Coronary artery (tissue), 2 donors: ENCODE results near the gene NUDT14.

Source experiments
- DNase-seq: peaks from one replicate; pipeline ENCODE4 v3.0.0-alpha.2; 2017; ENCODE audit warnings: low spot score
- H3K27ac ChIP-seq, 2 donors: fragments of 200-600 bp; sonication (generic); one replicate each; pipeline ENCODE4 v1.5.1; 2016 to 2019
- H3K4me3 ChIP-seq: fragments of 200-600 bp; sonication (generic); 2 replicates; pipeline ENCODE4 v1.5.1; 2016; ENCODE audit warnings: mild to moderate bottlenecking, moderate library complexity
- TF ChIP-seq, protein P1 (sequence below): fragments of 200-600 bp; sonication (generic); IDR thresholded peaks from one replicate; pipeline ENCODE4 v1.5.1; 2019; ENCODE audit warnings: antibody characterized with exemption

The NUDT14 gene

DNA sequence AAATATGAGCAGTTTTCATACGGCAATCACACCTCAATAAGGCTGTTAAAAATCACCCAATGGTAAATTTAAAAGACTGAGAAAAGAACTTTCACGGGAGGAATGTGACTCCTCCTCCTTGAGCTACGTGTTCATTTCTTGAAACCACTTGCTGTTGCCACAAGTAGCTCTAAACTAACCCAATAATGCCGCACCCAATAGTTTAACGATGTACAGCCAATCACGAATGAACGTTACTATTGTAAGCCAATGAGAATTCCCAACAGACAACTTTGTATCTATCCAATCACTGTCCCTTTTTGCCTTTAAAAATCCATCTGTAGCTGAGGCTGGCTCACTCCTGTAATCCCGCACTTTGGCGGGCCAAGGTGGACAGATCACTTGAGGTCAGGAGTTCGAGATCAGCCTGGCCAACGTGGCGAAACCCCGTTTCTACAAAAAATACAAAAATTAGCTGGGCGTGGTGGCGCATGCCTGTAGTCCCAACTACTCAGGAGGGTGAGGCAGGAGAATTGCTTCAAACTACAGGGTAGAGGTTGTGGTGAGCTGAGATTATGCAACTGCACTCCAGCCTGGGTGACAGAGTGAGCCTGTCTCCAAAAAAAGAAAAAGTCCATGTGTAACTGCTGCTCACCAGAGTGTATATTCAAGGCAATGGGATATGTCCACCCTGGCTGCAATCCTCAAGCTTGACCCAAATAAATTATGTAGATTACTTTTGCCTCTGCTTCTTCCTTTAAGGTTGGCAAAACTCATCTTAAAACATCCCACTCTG is 42.8 kb upstream of the NUDT14 start:
- TF ChIP-seq, protein P1, sequence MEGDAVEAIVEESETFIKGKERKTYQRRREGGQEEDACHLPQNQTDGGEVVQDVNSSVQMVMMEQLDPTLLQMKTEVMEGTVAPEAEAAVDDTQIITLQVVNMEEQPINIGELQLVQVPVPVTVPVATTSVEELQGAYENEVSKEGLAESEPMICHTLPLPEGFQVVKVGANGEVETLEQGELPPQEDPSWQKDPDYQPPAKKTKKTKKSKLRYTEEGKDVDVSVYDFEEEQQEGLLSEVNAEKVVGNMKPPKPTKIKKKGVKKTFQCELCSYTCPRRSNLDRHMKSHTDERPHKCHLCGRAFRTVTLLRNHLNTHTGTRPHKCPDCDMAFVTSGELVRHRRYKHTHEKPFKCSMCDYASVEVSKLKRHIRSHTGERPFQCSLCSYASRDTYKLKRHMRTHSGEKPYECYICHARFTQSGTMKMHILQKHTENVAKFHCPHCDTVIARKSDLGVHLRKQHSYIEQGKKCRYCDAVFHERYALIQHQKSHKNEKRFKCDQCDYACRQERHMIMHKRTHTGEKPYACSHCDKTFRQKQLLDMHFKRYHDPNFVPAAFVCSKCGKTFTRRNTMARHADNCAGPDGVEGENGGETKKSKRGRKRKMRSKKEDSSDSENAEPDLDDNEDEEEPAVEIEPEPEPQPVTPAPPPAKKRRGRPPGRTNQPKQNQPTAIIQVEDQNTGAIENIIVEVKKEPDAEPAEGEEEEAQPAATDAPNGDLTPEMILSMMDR, result no peak
- H3K27ac ChIP-seq, result no peak overlapping the region
- no peak overlapping the region for H3K4me3 ChIP-seq
- no peak for DNase-seq

DNA sequence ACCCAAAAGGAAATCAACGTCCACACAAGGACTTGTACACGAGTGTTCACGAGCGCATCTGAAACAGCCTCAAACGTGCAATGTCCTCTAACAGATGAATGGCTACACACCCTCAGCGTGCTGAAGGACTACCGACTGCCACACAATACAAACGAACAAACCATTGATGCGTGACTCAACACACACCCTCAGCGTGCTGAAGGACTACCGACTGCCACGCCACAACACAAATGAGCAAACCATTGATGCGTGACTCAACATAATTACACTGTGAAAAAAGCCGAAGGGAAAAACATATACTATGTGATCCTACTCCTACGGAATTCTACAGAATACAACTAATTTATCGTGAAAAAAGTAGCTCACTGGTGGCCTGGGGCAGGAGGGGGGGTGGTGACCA is 42.1 kb upstream of the NUDT14 start:
- Histone ChIP-seq H3K27ac (no peak overlapping the region), H3K4me3 (no peak overlapping the region)
- no peak for DNase-seq
- TF ChIP-seq, protein P1, result no peak

DNA sequence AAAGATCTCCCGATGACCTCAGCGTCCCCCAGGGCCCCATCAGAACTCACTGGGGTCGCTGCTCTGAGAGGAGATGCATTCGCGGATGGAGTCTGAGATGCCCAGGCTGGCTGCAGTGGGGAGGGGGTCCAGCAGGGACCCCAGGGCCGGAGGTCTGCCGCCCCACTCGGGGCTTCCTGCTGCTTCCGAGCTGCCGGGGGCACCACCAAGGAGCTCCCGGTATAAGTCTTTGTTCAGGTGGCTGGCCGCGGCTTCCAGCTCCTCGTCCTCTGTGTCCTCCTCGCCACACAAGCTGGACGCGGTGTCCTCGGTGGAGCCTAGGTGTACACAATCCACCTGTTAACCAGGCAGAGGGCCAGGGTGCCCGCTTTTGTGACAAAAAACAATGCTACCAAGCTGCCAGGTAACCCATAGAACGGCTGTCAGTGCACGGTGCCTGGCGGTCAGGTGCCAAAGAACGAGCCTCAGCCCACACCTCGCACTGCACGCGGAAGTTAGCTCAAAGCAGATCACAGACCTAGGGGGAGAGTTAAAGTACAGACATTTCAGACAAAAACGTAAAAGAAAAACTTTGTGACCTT is 40.6 kb upstream of the NUDT14 start:
- TF ChIP-seq, protein P1, result no peak
- no peak overlapping the region for H3K27ac ChIP-seq
- H3K4me3 ChIP-seq, result no peak overlapping the region

DNA sequence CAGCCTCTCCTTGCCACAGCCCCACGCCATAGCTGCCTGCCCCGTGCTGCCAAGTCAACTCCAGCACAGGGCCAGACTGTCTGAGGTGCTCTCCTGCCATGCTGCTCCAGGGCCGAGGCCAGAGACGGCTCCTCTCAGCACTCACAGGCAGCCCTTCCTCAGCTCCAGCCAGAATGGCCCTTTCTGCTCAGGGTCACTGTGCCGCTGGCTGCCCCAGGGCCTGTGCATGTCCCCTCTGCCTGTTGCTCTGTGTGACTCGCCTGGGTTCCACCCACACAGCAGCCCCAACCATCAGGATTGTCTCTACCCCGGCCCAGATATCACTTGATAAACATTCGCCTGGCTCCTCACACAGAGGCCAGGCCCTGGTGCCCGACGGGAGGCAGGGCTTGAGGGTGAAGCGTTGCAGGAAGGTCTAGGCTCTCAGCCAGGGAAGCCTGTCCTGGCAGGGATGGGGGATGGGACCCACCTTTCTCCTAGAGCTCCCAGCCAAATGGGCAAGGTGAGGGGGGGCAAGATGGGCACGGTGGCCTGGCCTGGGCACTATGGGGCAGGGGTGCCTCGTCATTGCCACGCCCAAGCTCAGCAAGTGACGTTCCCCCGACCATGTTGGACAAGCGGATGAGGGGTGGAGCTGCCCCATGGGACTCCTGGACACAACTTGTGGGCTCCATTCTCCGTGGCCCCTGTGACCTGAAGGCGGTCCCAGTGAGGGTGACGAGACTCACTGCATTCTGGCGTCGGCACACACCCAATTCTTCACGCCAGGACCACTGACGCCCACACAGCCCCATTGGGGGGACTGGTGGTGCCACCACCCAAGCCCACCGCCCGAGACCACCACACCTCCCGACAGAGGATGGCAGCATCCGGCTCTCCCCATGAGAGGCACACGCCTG is 39.8 kb upstream of the NUDT14 start:
- no peak for DNase-seq
- Histone ChIP-seq H3K4me3 (no peak overlapping the region), H3K27ac (no peak overlapping the region)
- TF ChIP-seq, protein P1, result no peak

More for the DNA sequence above, 40.6 kb upstream of the NUDT14 start:
- DNase-seq, result no peak

DNA sequence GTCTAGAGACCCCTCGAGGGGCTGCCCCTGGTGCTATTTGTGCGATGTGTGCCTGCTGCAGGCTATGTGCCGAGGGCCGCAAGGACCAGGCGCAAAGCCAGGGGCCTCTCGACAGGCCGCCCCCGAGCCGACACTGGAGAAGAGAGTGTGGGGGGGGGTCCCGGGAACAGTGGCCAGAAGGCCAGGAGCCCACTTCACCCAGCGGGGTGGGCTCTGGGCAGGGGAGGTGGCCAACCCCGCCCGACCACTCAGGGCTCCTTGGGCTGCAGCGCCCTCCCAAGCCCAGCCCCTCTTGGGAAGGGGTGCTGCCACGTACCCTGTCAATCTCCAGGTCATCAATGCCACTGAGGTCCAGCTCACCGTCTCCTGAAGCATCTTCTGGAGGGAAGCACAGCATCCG is 38.6 kb upstream of the NUDT14 start:
- TF ChIP-seq, protein P1, result no peak
- Histone ChIP-seq H3K4me3 (no peak overlapping the region), H3K27ac (no peak overlapping the region)
- DNase-seq, result no peak

DNA sequence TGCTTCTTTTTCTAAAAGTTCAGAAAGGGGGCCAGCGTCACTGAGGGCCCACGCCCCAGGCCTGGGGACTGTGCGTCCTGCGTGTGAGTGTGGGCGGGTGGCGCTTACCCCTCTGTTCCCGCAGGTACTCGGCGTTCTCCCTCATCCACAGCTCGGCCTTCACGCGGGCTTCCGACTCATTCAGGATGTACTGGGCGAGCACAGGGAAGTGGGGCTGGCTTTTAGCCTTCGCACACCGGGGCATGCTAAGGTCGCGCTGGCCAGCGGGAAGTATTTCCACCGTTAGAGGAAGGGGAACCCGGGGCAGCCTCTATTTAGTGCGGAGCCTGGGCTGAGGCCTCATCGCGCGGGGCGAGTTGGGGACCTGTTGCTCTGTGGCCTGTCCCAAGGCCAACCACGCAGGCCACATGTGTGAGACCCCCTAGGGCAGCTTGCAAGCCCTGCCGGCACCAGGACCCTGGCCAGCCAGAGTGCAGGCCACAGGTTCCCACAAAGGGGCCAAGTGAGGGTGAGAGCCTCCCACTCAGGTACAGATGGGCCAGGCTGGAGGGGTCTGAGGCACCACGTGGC is 38.0 kb upstream of the NUDT14 start:
- no peak for DNase-seq
- TF ChIP-seq, protein P1, result no peak
- H3K4me3 ChIP-seq, result no peak overlapping the region
- H3K27ac ChIP-seq, result no peak overlapping the region
